Activated naive CD8-positive, alpha-beta T cell (primary cell): ENCODE data around the gene GCLC.

Experiments used
- H3K27ac Mint-ChIP-seq: one replicate; pipeline ENCODE4 v1.8.0; 2021; ENCODE audit warnings: mixed read lengths
- H3K27me3 Mint-ChIP-seq: one replicate; pipeline ENCODE4 v1.8.0; 2021; ENCODE audit warnings: mixed read lengths
- H3K36me3 Mint-ChIP-seq: one replicate; pipeline ENCODE4 v1.8.0; 2021; ENCODE audit warnings: mixed read lengths
- H3K4me1 Mint-ChIP-seq: one replicate; pipeline ENCODE4 v1.8.0; 2021; ENCODE audit warnings: low read depth, mixed read lengths
- H3K4me3 Mint-ChIP-seq: one replicate; pipeline ENCODE4 v1.8.0; 2021; ENCODE audit warnings: mild to moderate bottlenecking, mixed read lengths
- H3K9me3 Mint-ChIP-seq: one replicate; pipeline ENCODE4 v1.8.0; 2021; ENCODE audit warnings: low read depth, mixed read lengths

The GCLC gene

DNA sequence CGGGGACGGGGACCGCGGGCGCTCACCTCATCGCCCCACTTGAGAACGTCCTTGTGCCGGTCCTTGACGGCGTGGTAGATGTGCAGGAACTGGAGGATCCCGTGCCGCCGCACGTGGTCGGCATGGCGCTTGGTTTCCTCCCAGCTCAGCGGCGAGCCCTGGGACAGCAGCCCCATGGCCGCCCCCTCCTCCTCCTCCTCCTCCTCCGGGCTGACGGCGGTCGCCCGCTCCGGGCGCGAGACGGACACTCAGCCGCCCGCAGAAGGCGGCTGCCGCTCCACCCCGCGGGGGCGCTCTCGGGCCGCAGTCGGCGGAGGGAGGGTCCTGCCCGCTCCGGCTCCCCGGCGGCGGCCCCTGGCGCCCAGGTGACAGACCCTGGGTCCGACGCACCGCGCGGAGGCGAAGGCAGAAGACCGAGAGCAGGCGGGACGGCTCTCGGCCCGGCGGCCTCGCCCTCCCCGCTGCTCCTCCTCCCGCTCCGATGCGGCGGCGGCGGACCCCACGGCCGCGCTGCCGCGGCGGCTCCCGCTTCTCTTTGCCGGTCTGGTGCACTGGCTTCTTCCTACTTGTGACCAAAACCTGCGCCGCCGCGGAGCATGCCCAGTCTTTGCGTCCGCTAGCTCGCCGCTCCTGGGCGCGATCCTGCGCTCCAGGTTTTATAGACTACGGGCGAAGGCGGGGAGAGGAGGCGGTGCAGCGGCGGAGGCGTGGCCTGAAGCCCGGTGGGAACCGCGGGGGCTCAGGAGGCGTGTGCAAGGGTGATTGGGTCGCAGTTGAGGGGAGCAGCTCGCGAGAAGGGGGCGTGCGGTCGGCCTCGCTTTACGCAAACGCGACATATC is at the start of gene GCLC:
GCLC (minus strand) TSS at position 632 of the 839 bp plus-strand sequence; CDS start at position 176, 456 bp downstream.
- Mint-ChIP-seq H3K4me1 (peaks cover 68% of the 10 kb centered on the region), H3K9me3 (no peaks in the 10 kb centered on the region), H3K27ac (peak within 1 kb of the TSS; percentile 97), H3K4me3 (peak within 1 kb of the TSS; percentile 99), H3K36me3 (peaks cover 9% of the 10 kb centered on the region), H3K27me3 (no peaks in the 10 kb centered on the region)

DNA sequence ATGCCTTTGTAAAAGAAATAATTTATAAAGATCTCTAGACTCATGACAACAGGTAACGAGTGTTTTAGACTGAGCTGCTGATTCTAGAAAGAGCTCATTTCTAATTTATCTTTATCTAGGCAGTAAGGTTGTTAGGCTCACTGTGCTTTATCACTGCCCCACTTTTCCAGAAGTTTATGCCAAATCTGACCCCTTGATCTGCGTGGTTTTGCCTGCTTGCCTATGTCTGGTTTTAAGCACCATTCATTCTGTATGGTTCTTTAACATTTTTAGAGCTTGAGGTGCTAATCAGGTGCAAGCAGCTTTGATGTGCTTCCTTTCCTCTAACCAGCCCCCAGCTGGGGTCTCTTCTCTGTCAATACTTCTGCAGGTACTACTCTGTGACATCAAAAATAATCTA is 49.7 kb upstream of the GCLC start:
- peaks cover 6% of the 10 kb centered on the region for H3K36me3 Mint-ChIP-seq
- peaks cover 9% of the 10 kb centered on the region for H3K9me3 Mint-ChIP-seq
- H3K27me3 Mint-ChIP-seq = no peaks in the 10 kb centered on the region
- no peak overlapping the region for H3K27ac Mint-ChIP-seq
- no peak overlapping the region for H3K4me3 Mint-ChIP-seq
- no peaks in the 10 kb centered on the region for H3K4me1 Mint-ChIP-seq

DNA sequence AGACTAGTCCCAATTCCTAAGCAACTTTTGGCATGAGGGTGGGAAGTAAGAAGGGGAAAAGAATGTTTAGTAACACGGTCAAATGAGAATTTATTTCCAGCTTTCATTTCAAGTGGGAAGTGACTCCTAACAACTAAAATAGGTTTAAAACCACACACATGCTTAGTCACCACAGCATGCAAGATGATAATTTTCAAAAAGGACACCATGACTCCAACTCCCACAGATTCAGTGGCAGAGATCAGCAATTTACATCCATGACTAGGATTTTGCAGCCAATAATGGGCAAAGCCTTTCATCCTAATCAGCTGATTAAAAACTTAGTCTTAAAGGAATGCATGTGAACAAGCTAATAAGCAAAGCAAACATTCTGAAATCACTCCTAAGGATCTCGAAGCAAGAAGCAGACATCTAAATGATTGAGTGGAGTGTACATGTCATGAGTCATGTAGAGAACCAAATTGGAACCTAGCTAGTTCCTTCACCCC is 48.1 kb upstream of the GCLC start:
- Mint-ChIP-seq H3K36me3 (peaks cover 6% of the 10 kb centered on the region), H3K4me3 (no peak overlapping the region), H3K4me1 (no peaks in the 10 kb centered on the region), H3K27me3 (no peaks in the 10 kb centered on the region), H3K9me3 (peaks cover 9% of the 10 kb centered on the region), H3K27ac (no peak overlapping the region)

DNA sequence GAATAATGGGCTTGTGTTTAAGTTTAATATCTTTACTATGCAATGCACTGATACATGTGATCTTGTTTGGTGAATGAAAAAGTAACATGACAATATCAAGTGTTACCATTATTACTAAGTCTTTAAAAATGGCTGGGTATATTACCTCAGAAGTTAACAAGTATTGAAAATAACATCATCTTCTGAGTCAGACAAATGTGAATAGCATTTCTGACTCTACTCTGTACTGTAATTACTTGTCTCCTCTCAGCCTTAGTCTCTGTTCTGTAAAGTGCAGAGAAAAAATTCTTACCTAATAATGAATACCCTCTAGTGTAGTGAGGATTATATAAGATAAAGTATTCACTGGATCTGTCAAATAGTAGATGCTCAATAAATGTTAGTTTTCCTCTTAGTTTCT is 47.0 kb upstream of the GCLC start:
- Mint-ChIP-seq H3K4me1 (no peaks in the 10 kb centered on the region), H3K36me3 (peaks cover 3% of the 10 kb centered on the region)

DNA sequence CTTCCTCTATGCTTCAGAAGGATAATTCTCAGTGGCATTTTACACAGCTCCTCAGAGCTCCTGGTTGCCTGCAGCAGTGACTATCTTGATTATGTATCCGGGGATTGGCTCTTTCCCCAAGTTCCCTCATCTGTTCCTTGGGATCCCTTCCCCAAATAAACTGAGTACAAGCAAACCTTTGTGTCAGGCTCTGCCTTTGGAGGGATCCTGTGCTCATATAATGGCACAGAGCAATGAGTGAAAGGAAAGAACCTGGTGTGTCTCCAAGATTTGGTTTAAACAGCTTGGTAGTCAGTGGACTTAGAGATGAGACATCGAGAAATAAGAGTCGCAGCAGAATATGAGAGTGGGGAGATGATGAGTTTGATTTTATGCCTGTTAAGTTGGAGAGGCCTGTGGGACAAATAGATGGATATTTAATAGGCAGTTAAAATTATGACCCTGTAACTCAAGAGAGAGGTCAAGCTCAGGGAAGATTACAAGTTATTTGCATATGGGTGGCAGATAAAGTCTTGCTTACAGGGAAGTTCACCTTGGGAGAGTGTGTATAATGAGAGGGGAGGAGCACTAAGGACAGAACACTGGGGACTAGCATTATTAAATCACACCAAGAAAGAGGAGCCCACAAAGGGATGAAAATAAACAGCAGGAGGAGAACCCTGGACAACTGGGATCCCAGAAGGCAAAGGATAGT is 44.1 kb upstream of the GCLC start:
- H3K27me3 Mint-ChIP-seq = no peaks in the 10 kb centered on the region
- no peak overlapping the region for H3K27ac Mint-ChIP-seq
- H3K9me3 Mint-ChIP-seq = no peaks in the 10 kb centered on the region
- no peaks in the 10 kb centered on the region for H3K36me3 Mint-ChIP-seq
- H3K4me3 Mint-ChIP-seq = no peak overlapping the region
- no peaks in the 10 kb centered on the region for H3K4me1 Mint-ChIP-seq

More for the DNA sequence above, 47.0 kb upstream of the GCLC start:
- Mint-ChIP-seq H3K4me3 (no peak overlapping the region), H3K27ac (no peak overlapping the region), H3K9me3 (no peaks in the 10 kb centered on the region), H3K27me3 (no peaks in the 10 kb centered on the region)

DNA sequence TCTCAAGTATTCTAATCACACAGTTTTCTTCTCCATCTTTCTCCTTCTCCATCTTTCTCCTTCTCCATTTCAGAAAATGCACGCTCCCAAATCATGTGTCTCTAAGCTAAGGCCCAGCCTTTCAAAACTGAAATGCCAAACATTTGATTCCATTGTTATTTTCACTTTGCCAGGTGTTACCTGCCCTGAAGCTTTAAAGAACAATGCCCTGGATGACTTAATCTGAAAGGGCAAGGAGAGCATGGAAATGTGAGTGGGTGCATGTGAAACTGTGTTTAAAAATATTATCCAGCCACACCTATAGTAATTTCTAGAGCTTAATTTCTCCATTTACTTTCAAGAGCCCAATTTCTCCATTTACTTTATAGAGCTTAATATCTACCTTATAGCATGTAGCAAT is 42.4 kb upstream of the GCLC start:
- Mint-ChIP-seq H3K27ac (no peak overlapping the region), H3K4me1 (no peaks in the 10 kb centered on the region), H3K36me3 (no peaks in the 10 kb centered on the region), H3K4me3 (no peak overlapping the region), H3K9me3 (no peaks in the 10 kb centered on the region), H3K27me3 (no peaks in the 10 kb centered on the region)

DNA sequence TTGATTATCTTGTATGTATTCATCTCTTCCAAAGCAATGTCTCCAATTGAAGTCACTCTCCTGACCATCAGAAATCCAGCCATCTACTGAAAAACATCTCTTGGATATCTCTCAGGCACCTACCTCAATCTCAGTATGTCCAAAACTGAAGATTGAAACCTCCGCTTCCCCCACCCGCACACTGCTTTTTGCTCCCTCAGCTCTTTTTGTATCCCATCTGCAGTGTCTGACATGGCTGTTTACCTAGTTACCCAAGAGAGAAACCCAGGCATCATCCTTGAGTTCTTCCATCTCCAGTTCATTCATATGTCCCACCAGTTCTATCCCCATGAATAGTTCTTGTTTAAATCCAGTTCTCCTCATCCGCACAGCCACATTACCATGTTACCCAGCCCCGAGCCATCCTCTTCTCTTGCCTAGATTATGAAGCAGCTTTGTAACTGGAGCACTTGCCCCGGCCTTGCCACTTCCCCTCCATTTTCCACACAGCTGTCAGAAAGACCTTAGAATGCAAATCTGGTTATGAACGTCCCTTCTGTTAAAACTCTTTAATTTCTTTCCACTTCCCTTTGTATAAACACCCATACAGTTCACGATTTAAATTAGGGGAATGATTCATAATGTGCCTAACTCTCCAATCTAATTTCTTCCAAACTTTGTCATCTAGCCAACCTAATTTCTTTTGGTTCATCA is 40.5 kb upstream of the GCLC start:
- Mint-ChIP-seq H3K27me3 (no peaks in the 10 kb centered on the region), H3K4me1 (no peaks in the 10 kb centered on the region), H3K27ac (no peak overlapping the region), H3K4me3 (no peak overlapping the region), H3K9me3 (no peaks in the 10 kb centered on the region), H3K36me3 (no peaks in the 10 kb centered on the region)

DNA sequence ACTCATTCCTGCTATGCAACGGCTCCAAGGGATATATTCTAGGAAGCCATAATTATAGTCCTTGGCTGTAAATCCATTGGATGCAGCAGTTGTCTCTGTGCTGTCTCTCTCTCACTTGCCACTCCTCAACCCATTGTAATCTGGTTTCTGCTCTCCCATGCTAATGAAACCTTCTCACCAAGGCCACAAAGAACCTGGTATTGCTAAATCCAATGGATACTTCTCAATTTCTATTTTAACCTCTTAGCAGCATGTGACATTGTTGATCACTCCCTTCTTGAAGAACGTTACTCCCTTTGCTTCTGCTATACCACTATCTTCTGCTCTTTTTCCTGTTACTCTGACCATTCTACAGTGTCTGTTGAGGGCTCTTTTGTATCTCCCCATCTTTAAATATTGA is 39.8 kb upstream of the GCLC start:
- no peaks in the 10 kb centered on the region for H3K27me3 Mint-ChIP-seq
- H3K36me3 Mint-ChIP-seq = no peaks in the 10 kb centered on the region
- H3K4me3 Mint-ChIP-seq = no peak overlapping the region
- no peak overlapping the region for H3K27ac Mint-ChIP-seq
- no peaks in the 10 kb centered on the region for H3K9me3 Mint-ChIP-seq
- H3K4me1 Mint-ChIP-seq = peaks cover 2% of the 10 kb centered on the region

DNA sequence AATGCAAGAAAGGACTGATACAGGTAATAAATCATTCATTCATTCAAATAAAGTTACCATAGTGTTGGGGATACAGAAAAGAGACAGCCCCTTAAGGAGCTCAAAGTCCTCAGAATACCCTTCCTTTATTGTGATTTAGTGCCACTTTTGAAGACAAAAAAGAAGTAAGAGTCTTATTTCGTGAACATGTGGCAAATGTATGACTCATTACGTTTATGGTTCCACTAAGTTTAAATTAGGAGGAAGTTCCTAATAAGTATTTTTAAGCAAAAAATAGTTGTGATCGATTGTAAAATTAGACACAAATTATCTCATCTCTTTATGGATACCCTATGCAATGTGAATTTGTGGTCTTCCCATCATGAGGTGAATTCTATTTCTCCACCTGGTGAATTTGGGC is 38.5 kb upstream of the GCLC start:
- Mint-ChIP-seq H3K9me3 (no peaks in the 10 kb centered on the region), H3K4me3 (no peak overlapping the region), H3K36me3 (no peaks in the 10 kb centered on the region), H3K27me3 (no peaks in the 10 kb centered on the region), H3K27ac (no peak overlapping the region), H3K4me1 (peaks cover 2% of the 10 kb centered on the region)

DNA sequence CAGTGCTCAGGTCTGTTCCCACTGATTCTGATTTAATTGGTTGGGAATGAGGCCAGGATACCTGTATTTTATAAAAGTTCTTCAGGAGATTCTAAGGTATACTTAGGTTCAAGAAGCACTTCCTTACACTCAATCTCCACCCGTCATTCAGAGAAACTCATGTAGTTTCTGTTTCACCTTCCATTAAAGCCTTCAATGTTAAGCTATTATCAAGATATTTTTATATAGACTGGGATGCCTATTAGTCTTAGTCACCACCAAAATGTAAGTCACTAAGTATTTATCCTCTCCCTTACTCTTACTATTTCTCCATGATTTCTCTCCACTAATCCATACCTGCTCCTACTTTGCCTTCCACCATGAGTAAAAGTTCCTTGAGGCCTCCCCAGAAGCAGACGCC is 38.1 kb upstream of the GCLC start:
- Mint-ChIP-seq H3K27ac (no peak overlapping the region), H3K4me3 (no peak overlapping the region), H3K9me3 (no peaks in the 10 kb centered on the region), H3K36me3 (no peaks in the 10 kb centered on the region), H3K27me3 (no peaks in the 10 kb centered on the region), H3K4me1 (peaks cover 2% of the 10 kb centered on the region)

DNA sequence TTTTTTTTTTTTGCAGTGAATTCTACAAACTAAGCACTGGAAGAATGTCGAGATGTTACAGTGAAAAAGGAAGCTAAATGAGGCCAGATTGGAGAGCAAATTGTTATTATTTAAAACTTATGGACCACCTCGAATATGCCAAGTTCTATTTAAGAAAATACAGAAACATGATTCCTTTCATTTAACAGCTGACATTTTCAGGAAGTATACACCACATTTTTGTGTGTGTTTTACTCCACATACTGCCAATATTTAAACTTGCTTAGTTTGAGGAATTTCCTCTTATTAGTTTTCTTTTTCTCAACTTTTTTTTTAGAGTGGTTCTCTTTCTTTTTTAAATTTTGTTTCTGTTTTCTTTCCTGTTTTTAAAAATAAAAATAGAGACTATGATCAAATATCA is 37.0 kb upstream of the GCLC start:
- Mint-ChIP-seq H3K27me3 (no peaks in the 10 kb centered on the region), H3K9me3 (no peaks in the 10 kb centered on the region), H3K27ac (no peak overlapping the region), H3K36me3 (no peaks in the 10 kb centered on the region), H3K4me1 (peaks cover 2% of the 10 kb centered on the region), H3K4me3 (no peak overlapping the region)

DNA sequence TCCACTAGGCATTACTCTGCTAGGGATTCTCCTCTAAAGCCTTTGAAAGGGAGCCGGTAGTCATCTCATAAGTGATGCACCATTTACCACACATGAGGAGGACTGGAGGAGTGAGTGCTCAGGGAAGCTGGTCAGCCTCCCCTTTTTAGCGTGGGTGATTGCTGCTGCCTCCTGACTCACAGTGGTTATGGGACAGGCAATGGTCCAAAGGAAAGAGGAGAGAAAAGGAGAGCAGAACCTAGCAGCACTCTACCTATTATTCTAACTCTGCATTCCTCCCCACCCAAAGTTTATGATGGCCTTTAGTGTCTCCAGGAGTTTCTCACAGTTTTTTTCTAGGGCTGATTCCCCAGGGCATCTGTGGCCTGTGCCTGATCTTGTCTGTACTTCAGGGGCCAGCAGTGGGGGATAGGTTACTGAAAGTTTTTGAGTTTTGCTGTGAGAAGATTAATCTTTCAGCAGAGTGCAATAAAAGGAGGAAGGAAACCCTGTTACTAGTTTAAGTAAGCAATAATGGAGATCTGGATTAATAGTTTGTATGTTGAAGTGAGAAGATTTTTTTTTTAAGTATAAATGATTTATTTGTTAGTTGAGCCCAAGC is 36.4 kb upstream of the GCLC start:
- peaks cover 2% of the 10 kb centered on the region for H3K4me1 Mint-ChIP-seq
- no peaks in the 10 kb centered on the region for H3K36me3 Mint-ChIP-seq
- no peak overlapping the region for H3K27ac Mint-ChIP-seq
- H3K27me3 Mint-ChIP-seq = no peaks in the 10 kb centered on the region
- no peak overlapping the region for H3K4me3 Mint-ChIP-seq
- no peaks in the 10 kb centered on the region for H3K9me3 Mint-ChIP-seq

DNA sequence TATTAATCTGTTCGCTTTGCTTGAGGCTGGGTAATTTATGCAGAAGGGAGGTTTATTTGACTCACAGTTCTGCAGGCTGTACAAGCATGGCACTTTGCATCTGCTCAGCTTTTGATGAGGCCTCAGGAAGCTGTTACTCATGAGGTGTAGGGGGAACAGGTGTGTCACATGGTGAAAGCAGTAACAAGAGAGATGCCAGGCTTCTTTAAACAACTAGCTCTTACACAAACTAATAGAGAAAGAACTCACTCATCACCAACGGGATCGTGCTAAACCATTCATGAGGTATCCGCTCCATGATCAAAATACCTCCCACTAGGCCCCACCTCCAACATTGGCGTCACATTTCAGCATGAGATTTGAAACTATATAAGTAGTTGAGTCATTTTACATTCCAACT is 34.4 kb upstream of the GCLC start:
- H3K27ac Mint-ChIP-seq = no peak overlapping the region
- H3K27me3 Mint-ChIP-seq = no peaks in the 10 kb centered on the region
- H3K9me3 Mint-ChIP-seq = no peaks in the 10 kb centered on the region
- H3K36me3 Mint-ChIP-seq = no peaks in the 10 kb centered on the region
- H3K4me1 Mint-ChIP-seq = peaks cover 2% of the 10 kb centered on the region
- no peak overlapping the region for H3K4me3 Mint-ChIP-seq

DNA sequence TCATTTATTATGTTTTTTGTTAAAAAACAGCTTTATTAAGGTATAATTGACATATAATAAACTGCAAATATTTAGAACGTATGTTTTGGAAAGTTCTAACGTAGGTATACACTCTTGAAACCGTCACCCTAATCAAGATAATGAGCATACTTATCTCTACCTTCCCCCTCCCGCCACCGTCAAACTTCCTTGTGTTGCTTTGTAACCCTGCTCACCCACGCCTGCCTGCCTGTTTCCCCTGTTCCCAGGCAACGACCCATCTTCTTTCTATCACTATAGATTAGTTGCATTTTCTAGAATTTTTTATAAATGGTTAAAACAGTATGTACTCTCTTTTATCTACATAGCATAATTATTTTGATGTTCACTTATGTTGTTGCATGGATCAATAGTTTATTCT is 33.5 kb upstream of the GCLC start:
- peaks cover 2% of the 10 kb centered on the region for H3K4me1 Mint-ChIP-seq
- no peak overlapping the region for H3K27ac Mint-ChIP-seq
- H3K9me3 Mint-ChIP-seq = no peaks in the 10 kb centered on the region
- no peaks in the 10 kb centered on the region for H3K27me3 Mint-ChIP-seq
- no peak overlapping the region for H3K4me3 Mint-ChIP-seq
- H3K36me3 Mint-ChIP-seq = no peaks in the 10 kb centered on the region

DNA sequence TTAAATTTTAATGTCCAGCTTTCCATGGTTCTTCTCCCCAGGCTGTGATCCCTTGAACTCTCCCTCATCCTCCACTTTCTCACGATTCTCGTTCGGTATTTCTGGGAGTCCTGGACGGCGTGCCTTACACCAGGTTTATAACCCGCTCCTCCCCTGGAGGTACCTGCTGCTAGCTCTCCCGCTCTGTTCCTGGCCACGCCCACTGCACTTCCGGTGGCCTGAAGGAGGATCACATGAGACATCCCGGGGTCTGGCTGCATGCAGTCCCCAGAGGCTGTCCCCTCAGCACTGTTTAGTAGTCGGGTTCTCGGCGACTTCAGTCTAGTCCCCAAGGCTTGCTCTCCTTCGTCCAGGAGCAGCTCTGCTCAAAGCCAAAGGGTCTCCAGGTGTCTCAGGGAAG is 28.4 kb upstream of the GCLC start:
- H3K36me3 Mint-ChIP-seq = no peaks in the 10 kb centered on the region
- H3K4me3 Mint-ChIP-seq = no peak overlapping the region
- no peaks in the 10 kb centered on the region for H3K4me1 Mint-ChIP-seq
- no peak overlapping the region for H3K27ac Mint-ChIP-seq
- peaks cover 7% of the 10 kb centered on the region for H3K27me3 Mint-ChIP-seq
- no peaks in the 10 kb centered on the region for H3K9me3 Mint-ChIP-seq
